ENCODE results near the gene SOWAHC.

DNA sequence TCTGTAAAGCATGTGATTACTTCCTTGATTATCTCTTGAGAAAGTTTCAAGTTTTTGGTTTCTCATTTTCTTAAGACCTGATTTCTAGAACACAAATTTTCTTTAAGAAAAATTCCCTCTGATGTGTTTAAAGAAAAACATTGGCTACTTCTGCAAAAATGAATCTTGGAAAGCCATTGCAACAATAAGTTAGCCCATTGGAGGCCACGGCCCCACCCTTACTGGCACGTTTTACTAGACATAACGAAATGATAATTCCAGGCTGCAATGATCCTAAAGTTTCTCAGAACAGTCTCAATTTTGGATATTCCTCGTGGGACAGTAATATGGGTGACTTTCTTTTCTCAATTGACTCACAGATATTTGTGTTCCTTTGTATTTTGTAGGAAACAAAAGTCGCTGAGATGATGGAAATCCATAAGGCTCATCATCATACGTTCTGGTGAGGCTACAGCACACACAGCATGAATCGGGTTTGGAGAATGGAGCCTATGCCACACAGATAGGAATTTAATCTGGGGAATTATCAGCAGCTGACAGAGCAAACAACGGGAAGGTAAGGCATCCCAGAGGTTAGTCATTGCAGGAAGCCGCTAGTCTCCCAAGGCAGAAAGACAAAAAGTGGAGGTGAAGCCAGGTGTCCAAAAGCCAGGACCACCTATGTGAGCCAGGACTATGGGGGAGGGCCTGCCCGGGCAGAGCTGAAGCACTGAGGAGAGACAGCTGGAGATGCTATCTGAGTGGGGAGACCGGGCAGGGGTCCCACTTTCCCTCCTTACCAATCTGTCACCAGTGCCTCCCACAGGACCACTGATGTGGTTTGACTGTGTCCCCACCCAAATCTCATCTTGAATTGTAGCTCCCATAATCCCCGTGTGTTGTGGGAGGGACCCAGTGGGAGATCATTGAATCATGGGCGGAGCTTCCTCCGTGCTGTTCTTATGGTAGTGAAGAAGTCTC lies 35.9 kb downstream of the SOWAHC start:
- TF ChIP-seq, protein P1, sequence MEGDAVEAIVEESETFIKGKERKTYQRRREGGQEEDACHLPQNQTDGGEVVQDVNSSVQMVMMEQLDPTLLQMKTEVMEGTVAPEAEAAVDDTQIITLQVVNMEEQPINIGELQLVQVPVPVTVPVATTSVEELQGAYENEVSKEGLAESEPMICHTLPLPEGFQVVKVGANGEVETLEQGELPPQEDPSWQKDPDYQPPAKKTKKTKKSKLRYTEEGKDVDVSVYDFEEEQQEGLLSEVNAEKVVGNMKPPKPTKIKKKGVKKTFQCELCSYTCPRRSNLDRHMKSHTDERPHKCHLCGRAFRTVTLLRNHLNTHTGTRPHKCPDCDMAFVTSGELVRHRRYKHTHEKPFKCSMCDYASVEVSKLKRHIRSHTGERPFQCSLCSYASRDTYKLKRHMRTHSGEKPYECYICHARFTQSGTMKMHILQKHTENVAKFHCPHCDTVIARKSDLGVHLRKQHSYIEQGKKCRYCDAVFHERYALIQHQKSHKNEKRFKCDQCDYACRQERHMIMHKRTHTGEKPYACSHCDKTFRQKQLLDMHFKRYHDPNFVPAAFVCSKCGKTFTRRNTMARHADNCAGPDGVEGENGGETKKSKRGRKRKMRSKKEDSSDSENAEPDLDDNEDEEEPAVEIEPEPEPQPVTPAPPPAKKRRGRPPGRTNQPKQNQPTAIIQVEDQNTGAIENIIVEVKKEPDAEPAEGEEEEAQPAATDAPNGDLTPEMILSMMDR (IDR thresholded peaks at IDR 0.05): no peak
- TF ChIP-seq ZFX (IDR thresholded peaks at IDR 0.05; ENCODE audit: borderline replicate concordance): no peak

All from 22Rv1 (cell line).